Stimulated activated CD4-positive, alpha-beta T cell treated with anti-CD3 and anti-CD28 coated beads, TNF-alpha, amount 100 ng/mL, for 48 hours (primary cell): Measurements from ENCODE around the gene CDK11B.
"Not testable (repeated sequence)": the region's sequence is repeated elsewhere in the genome, so short reads cannot be mapped to it uniquely, and the experiment has no call there.

Experiments
- DNase-seq, 3 donors: peaks; one replicate each; pipeline ENCODE4 v3.0.0-alpha.2; 2020; ENCODE audit warnings: low read depth in 3 of 3

Gene CDK11B

GRCh38 chr1:1599935-1600860 lies 58.6 kb downstream of the CDK11B start, which contains the start of gene FNDC10:
Gene FNDC10, minus strand, starts transcription at chr1:1600135. Its CDS starts 120 bp downstream, at chr1:1600015.
- DNase-seq: no peak

GRCh38 chr1:1599030-1599934 lies 59.5 kb downstream of the CDK11B start:
- no peak for DNase-seq

GRCh38 chr1:1598720-1599029 lies 60.1 kb downstream of the CDK11B start:
- no peak for DNase-seq

- no peak for DNase-seq
These were observed 60.6 kb downstream of the CDK11B start for GRCh38 chr1:1598051-1598719.

GRCh38 chr1:1597275-1597930 lies 61.4 kb downstream of the CDK11B start:
- DNase-seq: no peak

GRCh38 chr1:1596493-1597274 lies 62.1 kb downstream of the CDK11B start:
- no peak for DNase-seq

- DNase-seq: not testable (repeated sequence)
These were observed 63.5 kb downstream of the CDK11B start for GRCh38 chr1:1595341-1595740.

GRCh38 chr1:1594602-1595260 lies 64.1 kb downstream of the CDK11B start:
- no peak for DNase-seq

GRCh38 chr1:1593834-1594601 lies 64.8 kb downstream of the CDK11B start:
- no peak for DNase-seq

GRCh38 chr1:1591452-1591851 lies 67.4 kb downstream of the CDK11B start:
- no peak for DNase-seq
